ENCODE results near the gene GORASP2.
A peak's percentile ranks its signal among the peaks of the same experiment; 100 is the strongest.
"Not testable (repeated sequence)": the region's sequence is repeated elsewhere in the genome, so short reads cannot be mapped to it uniquely, and the experiment has no call there.

The GORASP2 gene

DNA sequence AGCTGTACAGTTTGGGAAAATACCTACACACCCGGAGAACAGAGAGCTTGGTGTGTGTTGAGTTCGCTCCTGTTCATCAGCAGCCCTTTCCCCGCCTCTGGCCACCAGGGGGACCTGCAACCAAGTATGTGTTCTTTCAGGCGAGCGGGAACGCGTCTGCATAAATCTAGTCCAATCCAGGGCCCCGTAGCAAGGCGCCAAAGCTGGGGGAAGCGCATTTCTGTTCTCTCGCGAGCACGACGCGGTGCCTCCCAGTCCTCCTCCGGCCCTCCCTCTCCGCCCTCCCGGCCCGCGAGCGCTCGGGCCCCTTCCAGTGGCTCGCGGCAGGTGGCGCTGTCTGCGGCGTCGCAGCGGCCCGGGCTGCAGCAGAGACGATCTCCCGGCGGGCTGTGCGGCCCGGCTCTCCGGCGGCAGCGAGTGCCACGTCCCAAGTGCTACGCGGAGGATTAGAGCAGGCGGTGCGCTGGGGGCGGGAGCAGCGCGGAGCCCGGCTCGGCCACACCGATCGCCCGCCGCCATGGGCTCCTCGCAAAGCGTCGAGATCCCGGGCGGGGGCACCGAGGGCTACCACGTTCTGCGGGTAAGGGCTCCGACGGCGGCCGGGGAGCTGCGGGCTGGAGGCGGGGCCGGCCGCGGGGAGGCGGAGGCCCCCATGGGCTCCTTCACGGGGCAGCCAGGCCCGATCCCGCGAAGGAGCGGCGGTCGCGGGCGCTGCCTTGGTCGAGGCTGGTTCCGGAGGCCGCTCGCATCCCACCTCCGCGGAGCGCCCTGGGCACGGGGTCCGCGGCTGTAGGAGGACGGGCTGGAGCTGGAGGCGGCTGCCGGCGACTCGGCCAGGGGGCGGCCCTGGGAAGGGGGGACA is at the start of gene GORASP2:
GORASP2 (plus strand) TSS at position 430 of the 862 bp plus-strand sequence; CDS start at position 518, 88 bp downstream.
- peak; percentile 98 for DNase-seq

DNA sequence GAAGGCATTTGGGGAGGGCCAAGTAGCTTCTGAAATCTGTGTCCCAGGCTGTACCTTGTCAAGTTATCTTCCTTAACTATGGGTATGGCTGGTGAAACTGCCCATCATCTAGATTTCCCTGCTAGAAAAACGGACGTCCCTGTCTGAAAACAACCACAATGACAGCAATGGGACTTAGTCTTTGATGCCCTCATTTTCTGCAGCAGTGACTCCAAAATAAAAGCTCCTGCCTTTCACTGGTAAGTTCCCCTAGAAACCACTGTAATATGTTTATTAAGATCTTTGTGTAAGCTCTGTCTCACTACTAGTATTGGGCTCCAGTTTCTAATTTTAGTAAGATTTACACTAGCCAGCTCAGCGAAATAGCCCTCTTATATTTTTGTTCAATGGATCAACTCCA is 47.2 kb upstream of the GORASP2 start:
- no peak for DNase-seq

DNA sequence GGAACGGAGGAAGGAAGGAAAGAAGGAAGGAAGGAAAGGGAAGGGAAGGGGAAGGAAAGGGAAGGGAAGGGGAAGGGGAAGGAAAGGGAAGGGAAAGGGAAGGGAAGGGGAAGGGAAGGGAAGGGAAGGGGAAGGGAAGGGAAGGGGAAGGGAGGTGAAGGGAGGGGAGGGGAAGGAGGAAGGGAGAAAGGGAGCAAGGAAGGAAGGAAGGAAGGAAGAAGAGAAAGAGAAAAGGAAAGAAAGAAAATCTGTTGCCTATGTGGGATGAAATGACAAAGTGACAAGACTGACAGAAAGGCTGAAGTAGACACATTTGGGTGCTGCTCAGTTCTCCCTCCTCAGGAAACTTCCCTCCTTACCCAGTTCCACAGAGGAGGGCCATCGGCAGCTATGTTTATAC is 46.3 kb upstream of the GORASP2 start:
- no peak for DNase-seq

DNA sequence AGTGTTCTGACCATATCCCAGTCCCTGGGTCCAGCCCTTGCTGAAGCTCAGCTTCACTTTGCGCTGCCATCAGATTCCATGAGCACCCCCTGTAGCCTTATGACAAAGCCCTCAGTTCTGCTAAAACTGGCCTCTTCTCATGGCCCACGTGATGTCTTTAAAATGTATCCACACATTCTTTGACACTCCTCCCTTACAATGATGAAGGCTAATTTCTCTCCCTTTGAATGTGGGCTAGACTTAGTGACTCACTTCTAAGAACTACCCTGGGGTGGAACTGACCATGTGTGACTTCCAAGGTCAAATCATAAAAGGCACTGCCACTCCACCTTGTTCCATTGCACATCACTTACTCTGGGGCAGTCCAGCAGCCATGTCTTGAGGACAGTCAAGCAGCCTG is 45.4 kb upstream of the GORASP2 start:
- no peak for DNase-seq

DNA sequence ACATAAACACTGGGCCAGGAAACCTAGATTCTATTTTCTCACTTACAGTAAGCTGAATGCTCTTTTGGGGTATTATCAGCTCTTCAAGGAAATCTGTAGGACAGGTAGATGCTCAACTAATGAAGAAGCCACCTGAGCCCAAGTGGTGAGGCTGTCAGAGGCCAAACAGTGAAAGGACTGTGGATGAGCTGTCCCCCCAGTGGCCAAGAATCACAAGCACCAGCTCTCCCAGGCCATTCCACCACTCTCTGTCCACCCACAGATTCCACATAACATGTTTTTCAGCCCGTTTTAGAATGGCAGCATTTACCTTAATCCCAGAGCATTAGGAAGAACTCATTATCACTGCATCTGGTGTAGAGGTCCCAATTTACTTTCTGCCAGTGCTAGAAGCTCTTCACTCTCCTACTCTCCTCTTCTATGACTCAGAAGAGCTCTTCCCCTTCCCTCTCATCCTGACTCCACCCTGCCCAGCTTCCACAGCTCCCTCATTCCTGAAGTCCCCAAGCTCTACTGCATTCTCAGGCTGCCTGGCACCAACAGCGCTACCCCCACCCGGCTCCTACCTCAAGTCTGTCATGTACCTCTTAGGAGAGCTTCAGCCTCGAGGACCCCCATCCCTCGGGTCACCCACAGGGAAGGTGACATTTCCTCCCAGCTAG is 43.8 kb upstream of the GORASP2 start:
- DNase-seq = no peak

DNA sequence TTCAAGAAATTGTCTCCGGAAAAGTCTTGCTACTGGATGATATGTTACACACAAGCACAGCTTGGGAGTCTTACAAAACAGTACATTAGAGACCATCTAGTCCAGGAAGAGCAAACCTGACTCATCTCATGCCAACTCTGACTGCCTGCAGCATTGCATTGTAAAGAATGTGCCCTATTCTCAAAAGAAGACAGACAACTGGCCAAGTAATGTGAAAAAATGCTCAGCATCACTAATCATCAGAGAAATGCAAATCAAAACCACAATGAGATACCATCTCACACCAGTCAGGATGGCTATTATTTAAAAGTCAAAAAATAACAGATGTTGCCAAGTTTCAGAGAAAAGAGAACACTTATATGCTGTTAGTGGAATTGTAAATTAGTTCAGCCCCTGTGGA is 42.7 kb upstream of the GORASP2 start:
- no peak for DNase-seq

DNA sequence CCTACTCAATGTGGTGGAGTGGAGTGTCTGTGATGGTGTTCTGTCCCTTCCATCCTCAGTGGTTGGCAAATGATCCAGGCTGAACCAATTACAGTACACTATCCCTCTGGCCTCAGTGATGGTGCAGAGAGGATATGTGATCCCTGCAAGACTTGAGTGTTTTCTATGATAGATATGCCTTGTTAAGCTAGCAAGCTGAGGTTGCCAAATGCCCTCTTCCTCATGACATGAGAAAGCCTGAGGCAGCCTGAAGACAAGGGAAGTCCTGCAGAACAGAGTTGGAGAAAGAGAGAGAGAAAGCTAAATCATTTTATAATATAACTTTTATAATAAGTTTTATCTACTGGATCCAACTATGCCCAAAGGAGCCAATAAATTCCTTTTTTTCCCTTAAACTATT is 41.6 kb upstream of the GORASP2 start:
- DNase-seq = no peak

DNA sequence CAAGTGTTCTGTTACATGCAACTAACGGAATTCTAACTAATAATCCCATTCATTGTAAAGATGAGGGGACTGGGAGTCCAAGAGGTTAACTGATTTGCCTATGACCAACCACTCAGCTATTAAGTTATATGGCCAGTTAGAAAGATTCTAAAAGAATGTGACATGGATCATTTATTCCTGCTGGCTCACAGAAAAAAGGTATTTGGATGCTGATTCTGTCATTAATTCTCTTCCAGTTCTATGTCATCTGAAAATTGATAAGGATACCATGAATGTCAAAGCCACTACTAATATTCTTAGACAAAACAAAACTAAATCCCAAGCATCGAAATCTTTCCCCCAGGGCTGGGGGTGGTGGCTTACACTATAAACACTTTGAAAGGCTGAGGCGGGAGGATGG is 41.2 kb upstream of the GORASP2 start:
- DNase-seq = no peak

DNA sequence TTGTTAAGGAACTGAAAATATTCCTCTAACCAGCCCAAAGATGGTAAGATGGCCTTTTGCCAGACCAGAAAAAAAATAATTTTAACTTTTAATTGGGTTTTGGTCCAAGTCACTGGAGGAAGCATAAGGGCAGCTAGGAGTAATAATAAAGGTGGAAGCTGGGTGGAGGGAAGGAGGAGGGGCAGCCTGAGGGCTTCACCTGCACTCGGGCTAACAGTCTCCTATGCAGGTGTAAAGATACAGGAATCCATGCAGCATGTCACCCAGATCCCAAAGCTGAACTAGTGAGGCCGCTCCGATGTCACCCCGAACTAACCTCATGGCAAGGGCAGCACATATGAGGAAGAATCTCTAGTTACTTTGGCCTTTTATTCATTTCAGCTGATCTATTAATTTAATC is 37.2 kb upstream of the GORASP2 start:
- no peak for DNase-seq

DNA sequence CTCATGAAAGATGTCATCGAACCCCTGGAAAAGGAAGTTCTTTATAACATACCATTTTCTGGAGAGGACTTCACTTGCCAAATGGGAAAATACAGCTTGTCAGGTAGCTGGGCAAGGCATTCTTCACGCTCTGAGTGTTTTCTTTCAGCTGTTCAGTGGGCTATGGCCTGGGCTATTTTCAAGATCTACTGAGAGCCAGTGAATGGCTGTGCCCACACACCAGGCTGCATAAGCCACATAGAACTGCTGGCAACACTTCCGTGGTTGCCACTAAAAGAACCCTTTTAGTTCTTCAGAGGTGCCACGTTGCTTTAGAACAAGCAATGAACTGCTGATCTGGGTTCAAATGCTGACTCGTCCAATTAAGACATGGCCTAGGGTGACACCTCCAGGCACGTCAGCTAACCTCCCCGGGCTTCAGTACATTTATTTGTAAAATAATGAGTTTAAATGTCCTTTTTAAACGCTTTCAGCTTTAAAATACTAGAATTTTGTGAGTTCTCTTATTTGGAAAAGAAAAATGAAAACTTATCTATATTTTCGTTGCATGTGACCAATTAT is 36.6 kb upstream of the GORASP2 start:
- no peak for DNase-seq

DNA sequence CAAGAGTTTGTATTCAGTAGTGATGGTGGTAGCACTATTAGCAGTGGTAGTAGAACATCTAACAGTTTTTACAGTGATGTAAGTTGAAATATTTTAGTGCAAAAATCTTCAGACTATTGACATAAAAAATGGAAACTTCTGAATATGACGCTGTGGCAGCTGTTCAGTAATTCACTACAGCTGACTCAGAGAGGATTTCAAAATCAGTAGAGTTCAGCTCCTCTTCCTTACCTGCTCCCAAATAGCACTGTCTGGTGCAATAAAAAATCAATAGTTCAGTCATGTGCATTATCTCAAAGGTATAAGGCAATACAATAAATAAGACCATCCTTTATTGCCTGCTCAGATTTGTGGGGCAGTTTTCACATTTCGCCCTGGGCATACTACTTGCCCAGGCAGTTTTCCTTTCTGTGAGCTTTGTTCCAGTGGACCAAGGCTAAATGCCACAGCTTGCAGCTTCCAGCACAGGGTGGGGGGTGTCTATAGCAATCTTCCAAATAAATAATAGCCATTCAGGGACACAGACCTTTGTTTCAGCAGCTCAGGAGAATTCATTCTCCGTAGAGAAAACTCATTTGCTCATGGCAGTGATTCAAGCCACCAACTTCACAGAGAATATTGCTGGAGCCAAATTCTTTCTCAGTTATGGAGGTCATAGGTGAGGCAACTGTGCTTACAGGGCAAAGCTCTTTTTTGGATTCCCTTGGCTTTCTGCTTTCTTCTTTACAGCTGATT is 33.9 kb upstream of the GORASP2 start:
- no peak for DNase-seq

DNA sequence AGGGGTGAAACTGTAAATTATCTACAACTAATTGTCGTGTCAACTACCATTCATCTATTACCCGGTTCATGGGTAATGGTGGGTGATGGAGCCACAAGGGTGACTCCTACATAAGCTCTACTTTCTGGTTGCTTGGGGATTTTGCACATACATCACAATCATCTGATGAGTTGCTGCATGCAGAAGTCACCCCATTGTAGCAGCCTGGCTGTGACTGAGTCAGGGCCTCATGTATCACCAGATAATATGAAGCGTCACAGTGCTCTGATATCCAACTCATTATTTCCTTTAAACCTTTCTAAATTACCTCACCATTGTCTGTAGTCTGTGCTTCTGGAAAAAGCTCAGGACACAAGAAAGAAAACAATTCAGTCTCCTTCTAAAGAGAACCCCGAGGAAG is 32.4 kb upstream of the GORASP2 start:
- DNase-seq = no peak

DNA sequence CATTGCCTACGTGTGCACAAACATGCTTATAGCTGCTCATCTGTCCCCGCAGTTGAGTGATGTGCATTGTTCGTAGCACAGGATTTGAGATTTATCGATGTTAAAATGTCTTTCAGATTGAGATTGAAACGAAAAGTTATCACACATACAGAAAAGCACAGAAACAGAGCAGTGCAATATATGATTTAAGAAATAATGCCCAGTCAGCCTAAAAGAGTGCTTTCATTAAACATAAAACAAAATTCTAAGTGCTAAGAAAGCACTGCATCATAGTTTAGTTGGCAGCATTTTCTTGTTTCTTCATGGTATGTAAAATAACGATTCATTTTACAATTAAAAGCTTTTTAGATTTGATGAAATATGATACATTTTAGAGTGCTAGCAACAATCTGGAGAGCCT is 31.9 kb upstream of the GORASP2 start:
- no peak for DNase-seq

DNA sequence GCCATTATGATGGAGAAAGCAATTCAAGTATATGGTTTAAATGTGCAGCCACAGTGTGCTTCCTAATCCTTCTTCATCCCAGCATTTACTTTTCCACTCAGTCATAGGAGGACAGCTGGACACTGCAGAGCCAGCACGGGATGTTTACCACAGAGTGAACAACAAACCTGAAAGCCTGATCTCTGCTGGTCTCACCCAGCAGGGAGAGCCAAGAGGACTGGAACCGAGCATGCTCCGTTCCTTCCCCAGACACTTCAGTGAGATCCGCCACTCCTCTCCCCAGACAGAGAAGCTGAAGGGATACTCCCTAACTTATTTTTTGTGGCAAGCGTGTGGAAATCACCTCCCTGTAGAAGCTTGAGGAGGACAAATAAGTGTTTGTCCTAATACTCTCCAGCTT is 23.2 kb upstream of the GORASP2 start:
- no peak for DNase-seq

DNA sequence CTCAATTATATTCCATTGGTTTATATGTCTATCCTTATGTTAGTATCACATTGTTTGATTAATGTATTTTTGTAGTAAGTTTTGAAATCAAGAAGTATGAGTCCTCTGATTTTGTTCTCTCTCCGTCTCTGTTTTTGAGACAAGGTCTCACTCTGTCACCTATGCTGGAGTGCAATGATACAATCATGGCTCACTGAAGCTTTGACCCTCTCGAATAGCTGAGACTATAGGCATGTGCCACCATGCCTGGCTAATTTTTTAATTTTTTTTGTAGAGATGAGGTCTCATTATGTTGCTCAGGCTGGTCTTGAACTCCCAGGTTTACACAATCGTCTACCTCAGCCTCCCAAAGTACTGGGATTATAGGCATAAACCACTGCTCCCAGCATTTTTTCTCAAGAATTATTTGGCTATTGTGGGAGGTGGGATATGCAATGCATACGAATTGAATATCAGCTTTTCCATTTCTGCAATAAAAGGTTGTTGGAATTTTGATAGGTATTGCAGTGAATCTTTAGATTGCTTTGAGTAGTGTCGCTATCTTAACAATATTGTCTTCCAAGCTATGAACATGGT is 17.7 kb upstream of the GORASP2 start:
- DNase-seq = no peak

DNA sequence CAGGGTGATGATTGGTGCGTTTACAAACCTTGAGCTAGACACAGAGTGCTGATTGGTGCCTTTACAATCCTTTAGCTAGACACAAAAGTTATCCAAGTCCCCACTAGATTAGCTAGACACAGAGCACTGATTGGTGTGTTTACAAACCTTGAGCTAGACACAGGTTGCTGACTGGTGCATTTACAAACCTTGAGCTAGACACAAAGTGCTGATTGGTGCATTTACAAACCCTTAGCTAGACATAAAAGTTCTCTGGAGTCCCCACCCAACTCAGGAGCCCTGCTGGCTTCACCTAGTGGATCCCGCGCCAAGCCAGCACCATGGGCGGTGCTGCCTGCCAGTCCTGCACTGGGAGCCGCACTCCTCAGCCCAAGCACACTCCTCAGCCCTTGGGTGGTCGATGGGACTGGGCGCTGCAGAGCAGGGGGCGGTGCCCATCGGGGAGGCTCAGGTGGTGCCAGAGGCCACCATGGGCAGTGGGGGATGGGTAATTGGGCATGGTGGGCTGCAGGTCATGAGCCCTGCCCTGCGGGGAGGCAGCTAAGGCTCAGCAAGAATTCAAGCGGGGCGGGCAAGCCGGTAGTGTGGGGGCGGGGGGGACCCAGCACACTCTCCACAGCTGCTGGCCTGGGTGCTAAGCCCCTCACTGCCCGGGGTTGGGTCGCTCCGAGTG is 13.9 kb upstream of the GORASP2 start:
- not testable (repeated sequence) for DNase-seq

DNA sequence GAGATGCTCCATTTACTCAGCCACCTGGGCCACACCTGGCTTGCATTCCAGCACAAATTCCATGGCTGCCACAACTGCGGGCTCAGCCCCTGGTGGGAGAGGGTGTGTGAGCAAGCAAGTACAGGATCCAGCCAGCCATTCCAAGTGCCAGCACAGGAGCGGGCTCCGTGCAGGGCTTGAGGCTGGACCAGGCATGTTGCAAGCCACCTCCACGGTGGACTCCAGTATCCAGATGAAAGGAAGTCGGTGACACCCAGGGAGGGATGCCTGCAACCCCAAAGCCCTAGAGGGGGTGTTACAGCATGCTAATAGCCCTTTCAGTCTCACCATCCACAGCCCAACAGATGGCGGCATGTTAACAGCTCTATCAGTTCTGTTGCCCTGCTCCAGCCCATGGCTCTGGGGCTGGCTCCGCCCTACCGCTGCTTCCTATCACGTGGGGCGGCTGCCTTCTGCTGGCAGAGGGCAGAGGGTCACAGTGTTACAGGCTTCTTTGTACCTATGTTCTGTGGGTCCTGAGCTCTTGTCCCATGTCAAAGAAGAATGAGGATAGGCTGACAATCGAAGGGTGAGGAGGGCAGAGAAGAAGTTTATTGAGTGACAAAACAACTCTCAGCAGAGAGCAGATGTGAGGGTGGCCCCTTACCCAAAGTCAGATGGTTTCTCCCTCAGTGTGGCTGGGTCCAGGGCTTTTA is 11.7 kb upstream of the GORASP2 start:
- no peak for DNase-seq

DNA sequence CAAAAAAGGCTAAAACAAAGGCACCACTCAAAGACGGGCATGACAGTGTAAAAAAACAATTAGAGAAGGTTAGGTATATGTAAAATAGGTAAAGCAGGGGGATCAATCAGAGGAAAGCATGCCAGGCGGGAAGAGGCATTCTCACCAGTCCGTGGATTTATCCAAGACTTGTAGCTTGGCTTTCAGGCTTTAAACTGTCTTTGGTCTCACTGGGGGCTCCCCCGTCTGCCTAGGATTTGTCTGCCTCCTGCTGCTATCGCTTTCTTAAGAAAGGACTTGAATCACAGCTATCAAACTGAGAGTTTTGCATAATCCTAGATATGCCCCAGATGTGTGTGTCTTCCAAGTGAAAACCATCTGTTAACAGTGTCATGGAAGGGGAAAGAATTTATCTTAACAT is 11.1 kb upstream of the GORASP2 start:
- DNase-seq = no peak

DNA sequence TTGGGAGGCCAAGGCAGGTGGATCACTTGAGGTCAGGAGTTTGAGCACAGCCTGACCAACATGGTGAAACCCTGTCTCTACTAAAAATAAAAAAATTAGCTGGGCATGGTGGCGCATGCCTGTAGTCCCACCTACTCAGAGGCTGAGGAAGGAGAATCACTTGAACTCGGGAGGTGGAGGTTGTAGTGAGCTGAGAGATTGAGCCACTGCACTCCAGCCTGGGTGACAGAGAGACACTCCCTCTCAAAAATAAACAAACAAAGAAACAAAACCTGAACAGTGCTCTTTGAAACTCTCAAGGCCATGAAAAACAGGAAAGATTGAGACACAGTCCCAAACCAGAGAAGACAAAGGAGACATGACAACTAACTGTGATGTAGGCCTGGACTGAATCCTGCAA is 7.2 kb upstream of the GORASP2 start:
- DNase-seq = not testable (repeated sequence)

DNA sequence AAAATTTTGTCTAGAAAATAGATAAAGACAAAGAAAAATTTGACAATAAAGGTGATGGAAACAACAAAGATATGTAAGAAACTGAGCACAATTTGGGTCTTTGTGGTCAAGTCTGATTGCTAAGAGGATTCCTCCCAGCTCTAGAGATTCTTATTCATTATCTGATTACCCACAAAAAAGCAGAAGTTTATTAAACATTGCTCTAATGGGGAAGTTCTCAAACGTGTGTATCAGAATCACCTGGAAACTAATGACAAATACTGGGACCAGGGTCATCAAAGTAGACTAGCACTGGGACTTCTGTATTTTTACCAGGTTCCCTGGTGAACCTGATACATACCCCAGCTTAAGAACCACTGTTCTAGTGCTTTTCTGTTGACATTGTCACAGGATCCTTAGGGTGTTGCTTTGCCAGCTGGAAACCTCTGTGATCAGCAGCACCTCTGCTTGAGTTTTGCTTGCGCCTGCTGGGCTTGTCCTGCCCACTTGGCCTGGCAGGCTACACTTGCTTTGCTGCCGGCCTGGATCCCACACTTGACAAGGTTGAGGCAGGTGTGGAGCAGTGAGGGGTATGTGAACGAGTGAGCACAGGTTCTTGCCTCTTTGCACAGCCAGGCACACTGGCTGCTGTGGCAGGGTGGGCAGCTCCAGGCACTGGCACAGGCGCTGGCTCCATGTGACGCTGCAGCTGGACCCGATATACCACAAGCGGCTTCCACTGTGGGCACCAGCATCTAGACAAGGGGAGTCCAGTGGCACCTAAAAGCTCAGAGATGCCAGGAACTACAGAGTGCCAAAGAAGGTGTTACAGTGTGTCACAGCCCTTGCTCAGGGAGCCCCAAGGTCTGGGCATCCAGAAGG is 6.2 kb upstream of the GORASP2 start:
- no peak for DNase-seq

DNA sequence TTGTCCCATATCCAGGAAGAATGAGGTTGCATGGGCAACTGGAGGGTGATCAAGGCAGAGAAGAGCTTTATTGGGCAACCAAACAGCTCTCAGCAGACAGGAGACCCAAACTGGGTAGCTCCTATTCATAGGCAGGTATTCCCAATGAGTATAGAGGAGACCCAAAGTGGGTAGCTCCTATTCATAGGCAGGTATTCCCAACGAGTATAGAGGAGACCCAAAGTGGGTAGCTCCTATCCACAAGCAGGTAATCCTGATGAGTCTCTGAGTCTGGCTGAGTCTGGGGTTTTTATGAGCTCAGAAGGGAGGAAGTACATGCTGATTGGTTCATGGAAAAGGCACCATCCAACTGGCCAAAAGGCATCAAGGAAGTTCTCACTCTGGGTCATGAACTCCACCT is 5.3 kb upstream of the GORASP2 start:
- no peak for DNase-seq
